HK-2 (cell line): ENCODE results near the gene TRIO.

Source experiments
- DNase-seq: peaks from one replicate; pipeline ENCODE4 v3.0.0-alpha.2; 2018; ENCODE audit not compliant: unreplicated experiment

Gene TRIO

DNA sequence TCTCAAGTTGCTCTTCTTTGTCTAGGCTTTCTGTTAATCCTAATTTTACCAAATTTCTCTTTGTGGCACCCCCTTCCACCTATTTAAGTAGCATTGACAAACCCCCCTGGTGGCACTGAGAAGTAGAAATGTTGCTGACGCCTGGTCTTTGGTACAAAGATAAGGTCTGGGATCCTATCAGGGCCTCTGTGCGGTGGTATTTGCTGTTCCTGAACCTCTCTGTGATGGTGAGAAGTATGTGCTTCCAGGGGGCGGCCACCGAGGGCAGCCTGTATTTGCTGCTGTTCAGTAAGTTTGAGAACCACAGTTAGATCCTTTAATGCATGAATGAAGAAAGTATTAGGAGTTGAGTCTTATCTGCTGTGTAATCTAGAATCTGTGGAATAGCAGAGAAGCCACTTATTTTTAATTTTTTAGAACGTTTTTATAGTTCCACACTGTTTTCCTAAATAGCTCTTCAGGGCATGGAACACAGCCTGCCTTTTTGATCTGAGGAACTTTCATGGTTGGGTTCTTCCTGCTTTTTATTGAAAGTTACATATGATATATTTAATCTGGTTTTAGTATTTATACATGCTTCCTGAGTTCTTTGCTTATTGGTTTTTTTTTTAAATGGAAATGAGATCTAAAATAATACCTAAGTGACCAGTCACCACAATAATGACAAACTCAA lies 124.2 kb downstream of the TRIO start:
- DNase-seq, result peak; percentile 51

DNA sequence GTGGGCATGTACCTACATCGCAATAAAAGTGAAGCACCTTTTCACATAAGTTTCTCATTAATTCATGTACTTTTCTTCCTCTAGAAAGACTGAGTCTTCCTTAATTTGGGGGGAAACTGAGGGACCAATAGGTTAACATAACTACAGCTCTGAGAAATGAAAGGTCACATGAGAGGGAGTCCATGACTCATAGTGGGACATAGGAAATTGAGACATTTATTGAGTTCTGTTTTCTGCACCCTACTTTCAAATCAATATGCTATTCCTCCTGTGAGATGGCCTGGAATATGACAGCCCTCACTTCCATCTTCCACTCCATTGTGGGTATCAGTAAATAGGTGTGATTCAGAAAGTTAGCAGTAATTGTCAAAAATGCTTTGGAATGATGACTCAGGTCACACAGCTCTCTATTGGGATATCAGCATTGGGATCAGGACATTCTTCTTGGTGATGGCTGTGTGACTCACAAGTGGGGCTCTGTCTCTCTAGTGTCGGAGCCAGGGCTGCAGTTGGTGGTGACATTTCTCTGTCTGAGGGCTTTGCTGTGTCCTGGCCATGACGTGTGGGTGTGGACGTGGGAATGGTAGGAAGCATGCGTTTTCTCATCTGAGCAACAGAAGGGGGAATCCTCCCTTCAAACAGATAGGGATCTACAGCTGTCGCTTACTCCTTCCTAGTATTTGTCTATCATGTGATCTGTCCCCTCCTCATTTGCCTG lies 125.0 kb downstream of the TRIO start:
- DNase-seq, result peak; percentile 85

DNA sequence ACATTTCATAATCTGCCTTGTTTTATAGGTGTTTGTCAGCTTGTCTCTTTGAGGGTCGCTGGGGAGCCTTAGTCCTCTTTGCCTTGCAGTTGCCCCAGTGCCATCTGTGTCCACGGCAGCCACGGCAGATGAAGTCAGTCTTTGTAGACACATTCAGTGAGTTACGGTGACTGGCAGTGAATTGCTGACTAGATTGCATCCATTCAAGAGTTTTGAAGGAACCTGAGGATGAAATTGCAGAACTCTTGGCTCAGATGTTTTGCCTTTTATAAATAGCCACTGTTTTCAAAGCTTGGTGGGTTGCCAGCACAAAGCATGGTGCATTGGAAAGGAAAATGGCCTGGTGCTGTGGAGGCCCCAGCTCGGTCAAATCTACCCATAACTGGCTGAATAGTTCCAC lies 125.6 kb downstream of the TRIO start:
- no peak for DNase-seq

DNA sequence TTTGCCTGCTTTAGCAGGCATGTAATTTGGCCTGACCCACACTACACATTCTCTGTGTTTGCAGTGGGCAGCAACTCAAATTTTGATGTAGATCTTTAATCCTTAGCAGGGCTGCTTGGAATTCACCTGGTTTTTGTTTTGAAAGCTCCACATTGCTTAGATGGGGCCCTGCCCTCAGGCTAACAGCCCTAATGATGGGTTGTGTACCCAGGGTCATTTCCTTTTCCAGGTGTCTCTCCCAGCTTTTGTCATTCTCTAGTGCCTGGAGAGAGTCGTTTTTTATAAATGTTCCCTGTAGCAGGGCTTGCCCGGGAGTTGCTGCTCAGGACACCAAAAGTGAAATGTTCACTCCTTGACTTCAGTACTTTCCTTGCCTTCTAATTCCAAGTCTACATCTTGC lies 126.3 kb downstream of the TRIO start:
- DNase-seq, result no peak

DNA sequence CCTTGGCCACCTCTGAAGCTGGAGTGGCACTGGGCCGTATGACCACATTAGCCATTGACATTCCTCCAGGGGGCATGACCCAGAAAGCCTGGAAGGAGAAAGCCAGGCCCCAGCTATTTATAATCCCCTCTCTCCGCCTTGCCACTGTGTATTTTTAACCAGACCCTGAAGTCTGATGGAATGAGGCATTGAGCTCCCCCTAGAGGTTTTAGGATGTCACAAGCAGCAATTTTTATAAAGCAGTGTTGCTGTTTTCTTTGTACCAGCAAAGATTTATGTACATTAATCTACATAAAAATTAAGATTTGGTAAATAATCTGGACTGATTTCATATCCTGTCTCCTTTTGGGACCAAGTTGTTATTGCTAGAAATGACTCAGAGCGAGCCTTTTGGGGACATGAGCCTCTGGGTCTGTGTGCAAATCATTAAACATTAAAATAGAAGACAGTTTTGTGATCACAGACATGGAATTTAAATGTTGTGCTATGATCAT lies 127.1 kb downstream of the TRIO start:
- DNase-seq, result peak; percentile 68

DNA sequence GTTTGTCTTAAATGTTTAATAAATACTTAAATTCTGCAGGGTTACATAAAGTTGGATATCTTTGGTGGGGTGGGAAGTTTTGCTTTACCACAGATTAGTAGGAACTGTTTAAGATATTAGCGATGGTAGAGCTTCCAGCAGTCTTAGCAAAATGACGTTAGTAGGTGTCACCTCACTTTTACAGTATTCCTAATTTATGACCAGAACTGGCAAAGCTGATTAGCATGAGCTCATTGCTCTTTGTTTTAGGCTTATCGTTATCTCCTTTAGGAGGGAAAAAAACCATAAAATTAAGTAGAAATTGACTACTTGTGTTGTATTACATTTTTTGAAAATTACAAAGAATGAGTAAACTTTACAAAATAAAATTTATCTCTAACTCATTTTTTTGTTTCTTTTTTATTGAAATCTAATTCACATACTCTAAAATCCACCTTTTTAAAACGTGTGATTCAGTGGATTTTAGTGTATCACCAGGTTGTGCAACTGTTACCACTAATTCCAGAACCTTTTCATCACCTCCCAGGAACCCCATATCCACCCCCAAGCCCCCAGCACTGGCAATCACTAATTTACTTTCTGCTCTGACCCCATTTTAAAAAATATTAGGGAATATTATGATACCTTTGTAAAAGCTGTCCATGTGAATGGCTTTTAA lies 129.5 kb downstream of the TRIO start:
- DNase-seq, result no peak

DNA sequence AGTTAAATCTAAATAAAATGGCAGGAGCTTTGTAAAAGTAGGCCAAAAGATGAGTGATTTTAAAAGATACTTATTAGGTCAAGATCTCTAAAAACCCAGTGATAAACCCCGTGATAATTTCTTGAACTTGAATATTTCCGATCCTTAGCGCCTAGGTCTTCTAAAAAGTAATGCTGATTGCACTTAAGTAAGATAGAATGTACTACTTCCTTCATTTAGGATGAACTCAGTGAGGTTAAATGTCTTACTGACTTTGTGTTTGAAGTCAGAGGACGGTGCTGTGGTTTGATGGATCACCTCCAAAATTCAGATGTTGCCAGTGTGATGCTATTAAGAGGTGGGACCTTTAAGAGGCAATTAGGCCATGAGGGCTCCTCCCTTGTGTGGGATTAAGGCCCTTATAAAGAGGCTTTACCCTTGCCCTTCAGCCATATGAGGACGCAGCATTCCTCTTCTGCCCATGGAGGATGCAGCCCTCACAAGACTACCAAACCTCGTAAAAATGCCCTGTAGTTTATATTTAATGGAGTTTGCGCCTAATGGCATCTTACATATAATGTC lies 130.1 kb downstream of the TRIO start:
- no peak for DNase-seq

DNA sequence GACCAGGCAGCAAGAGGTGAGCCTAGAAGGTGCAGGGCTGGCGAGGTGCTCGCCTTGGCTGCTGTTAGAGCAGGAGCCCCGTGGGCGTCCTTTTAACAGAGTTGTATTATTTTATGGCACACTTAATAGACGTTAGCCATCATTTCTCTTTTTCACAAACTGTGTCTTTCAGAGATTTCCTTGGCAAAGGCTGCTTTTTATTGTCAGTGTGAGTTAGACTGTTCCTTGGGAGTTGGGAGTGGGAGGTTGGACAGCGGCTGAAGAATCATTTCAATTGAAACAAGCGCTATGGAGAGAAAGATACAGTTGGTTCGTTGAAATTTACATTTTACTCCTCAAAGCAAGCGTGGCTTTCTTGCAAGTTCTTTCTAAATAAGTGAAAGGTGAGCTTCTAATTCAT lies 133.2 kb downstream of the TRIO start:
- DNase-seq, result no peak

DNA sequence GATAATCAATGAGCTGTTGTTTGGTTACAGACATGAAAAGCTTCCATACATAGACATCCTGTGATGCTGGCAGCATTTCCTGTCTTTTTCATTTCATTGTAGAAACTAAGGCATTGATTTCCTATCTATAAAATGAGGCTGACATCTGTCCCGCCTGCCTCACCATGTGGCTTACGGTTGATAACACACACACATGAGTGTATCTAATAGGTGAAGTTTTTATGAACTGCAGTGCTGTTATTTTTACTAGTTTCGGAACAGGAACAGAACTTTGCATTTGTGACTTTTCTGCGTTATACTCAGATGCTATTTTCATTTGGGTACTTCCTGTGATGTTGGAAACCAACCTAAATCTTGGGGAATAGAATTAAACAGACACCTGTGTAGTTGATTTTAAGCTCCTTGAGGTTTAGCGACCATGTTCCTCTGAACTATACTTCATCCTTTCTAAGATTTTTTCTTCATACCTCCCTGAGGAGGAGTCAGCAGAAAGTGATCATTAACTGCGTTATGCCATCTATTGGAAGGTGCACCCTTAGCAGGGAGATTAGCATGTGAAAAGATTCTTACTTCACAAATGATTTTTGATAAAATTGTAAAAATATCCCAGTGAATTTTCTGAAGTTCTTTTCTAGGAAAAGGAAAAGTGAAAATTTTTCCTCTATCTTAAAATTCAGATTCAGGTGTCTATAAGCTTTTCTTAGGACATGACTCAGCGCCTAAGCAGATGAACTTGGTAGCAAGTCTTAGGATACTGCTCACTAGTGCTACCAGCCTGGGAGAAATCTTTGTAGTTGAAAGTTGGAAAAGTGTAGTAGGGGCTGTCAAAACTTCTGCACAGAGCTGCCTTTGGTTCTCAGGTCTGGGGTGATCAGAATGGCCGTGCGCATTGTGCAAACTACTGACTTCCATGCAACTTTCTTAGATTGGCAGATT lies 134.5 kb downstream of the TRIO start:
- DNase-seq, result no peak

DNA sequence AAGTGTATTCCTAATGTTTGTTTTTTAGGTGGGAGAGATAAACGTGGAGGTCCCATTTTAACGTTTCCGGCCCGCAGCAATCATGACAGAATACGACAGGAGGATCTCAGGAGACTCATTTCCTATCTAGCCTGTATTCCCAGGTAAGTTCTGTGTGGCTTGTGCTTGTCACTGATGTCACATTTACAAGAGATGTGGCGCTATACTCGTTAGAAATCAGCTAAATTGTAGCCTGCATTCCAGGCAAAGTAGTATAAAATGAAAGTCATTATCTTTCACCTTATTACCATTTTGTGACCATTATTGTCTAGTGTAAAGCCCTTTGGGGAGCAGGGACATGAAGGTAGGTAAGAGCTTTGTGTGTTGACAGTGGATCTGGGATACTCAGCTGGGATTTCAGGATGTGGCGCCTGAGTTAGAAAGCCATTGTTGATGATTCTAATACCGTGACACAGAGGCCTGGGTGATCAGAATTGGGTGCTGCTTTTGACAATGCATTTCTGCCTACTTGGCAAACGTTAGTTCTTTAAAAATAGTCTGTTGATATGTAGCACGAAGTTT lies 137.2 kb downstream of the TRIO start:
- no peak for DNase-seq

DNA sequence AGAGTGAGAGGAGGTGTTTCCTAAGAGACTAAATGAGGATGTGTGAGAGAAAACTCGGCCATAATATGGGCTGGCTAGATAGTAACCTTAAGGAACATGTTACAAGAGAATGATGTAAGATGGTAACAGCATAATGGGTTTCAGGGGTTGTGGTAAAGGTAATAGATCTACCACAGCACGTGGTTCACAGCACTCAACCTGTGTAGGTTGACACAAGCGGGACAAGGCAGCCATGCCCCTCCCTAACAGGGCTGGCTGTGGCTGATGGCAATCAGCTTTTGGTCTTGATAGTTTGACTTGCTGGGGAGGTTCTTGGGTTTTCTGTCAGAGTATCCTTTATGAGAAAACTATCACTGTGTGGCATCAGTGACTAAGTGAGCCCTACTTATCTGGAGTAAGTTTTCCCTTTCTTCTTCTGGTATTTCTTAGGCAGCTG lies 138.6 kb downstream of the TRIO start:
- DNase-seq, result no peak

DNA sequence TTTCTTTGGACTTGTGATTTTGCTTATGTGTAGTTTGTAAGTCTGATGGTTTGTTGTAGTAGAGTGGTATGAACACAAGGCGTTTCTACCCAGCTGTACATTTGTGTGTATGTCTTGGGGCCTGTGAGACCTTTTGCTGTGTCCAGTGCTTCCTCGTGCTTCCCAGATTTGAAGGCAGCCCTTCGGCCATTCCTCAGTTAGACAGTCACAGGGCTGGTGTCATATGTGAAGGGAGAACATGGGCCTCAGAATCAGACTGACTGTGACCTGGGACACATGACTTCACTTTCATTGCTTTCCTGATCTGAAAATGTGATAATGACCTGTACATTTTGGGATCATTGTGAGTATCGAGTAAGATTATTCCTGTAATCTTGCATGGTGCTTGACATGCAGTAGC lies 140.0 kb downstream of the TRIO start:
- DNase-seq, result no peak

DNA sequence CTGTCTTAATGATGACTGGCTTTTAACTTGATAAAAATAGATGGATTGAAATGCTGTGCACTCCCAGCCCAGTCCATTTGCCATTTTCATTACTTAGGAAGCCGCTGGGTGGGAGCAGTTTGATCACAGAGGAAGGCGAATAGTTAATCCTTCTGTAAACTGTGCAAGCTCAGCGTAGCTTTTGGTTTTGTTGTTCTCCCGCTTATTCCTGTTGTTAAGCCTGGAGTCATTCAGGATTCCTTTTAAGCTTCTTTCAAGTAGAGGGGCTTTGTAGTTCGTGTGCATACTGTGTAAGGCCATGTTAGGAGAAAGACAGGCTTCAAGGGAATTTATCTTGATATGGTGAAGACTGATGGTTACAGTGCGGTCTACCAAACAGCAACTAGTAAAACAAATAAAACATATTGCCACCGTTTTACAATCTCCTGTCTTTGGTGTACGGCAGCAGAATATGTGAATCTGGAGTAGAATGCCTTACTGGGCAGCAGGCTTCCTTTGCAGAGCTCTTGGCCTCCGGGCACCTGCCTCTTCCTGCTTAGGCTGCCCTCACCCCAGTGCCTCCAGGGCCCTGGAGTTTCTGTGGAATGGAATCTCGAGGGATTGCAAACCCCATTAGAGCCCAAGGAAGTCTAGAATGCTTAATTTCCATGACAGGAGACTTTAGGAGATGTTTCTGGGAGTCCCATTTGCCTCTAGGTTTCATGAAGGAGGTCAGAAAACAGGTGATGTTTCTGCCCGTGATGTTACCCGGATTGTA lies 141.4 kb downstream of the TRIO start:
- DNase-seq, result no peak

DNA sequence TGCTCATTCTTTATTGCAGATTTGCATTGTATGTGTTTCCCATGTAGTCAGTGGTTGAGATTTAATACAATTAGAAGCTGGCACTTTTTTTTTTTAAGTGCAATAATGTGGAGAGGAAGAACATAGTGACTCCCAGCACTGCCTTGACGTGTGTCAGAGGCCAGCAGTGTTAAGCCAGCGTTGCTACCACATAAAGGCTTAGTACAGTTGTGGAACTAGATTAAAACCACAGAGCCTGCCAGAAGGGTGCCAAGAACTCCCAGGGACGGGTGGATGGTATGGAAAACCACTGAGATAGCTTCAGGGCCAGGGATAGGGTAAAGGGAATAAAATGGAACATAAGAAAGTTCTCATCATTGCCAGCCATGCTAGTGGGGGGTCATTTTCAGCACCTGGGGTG lies 142.9 kb downstream of the TRIO start:
- DNase-seq, result no peak

DNA sequence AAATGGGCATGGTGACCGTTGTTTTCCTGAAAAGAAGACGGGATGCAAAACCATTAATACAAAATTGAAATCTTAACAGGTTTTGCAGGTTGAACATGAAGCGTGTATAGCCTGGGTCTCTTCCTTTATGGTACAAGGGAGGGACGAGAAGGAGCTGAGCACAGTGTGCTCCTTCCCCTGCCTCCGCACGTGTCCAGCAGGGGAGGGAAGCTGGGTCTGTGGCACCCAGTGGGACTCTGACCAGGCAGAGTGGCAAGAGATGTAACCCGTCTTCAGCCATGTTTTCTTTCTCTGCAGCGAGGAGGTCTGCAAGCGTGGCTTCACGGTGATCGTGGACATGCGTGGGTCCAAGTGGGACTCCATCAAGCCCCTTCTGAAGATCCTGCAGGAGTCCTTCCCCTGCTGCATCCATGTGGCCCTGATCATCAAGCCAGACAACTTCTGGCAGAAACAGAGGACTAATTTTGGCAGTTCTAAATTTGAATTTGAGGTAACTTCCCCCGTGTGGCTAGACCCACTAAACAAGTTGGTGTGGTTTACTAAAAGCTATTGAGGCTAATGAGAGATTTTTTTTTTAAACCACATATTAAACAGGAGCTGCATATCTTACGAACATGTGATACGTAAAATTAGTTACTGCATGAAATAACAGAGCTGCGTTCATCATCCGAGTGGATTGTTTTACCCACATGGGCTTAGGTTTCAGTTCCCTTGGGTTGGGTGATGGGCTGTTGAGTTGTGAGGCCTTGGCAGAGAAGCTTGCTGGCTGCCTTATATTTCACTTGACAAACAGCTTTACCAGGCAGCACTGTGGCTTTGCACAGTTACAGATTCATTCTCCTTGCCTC lies 143.7 kb downstream of the TRIO start:
- no peak for DNase-seq

DNA sequence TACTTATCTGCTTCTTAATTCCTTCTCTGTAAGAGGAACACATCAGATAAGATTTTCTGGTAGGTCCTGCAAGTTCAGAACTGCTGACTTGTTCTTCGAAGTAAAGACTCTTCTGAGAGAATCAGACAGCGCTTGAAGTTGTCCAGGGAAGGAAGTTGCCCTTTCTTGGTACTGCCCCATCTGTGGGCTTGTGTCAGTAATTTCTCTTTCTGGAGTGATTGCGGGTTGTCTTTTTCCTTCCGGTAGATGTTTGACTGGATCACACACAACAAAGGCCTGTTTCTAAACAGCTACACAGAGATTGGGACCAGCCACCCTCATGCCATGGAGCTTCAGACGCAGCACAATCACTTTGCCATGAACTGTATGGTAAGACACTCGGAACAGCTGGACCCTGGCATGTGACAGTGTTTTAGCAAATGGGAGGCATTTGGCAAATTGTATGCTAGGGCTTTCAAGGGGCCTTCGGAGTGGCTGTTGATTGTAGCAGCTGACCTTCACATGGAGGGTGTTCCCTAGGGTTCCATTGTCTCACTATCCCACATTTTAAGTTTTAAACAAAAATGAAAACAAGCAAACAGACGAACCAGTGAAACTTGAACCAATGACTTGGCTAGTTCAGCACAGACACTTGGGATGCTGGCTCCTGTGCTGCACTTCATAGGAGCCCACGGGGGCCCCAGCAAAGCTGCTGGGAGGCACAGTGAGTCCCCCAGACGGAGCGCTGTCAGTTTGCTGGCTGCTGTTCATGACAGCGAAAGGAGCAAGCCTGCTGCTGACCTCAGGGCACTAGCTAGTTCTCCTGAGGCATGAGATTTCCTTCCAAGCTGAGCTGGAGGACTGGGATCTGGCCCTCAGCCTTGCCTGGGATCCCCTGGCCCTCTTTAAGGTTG lies 149.9 kb downstream of the TRIO start:
- no peak for DNase-seq

DNA sequence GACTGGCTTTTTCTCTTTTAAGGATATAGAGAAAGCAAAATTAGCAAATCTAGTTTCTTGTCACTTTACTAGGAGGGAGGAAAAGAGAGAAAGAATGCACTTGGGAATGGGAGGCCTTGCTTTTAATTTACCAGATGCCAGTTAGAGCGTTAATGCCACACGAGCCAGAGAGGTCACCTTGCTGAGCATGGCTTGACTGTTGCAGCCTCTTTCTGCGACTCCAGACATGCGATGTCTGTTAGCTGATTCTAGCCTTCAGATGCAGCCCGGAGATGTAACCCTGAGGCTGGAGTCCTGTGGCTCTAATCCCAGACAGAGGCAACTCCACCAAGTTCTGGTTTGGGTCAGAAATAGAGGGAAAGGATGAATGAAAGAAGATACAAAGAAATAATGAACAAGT lies 152.5 kb downstream of the TRIO start:
- DNase-seq, result no peak

DNA sequence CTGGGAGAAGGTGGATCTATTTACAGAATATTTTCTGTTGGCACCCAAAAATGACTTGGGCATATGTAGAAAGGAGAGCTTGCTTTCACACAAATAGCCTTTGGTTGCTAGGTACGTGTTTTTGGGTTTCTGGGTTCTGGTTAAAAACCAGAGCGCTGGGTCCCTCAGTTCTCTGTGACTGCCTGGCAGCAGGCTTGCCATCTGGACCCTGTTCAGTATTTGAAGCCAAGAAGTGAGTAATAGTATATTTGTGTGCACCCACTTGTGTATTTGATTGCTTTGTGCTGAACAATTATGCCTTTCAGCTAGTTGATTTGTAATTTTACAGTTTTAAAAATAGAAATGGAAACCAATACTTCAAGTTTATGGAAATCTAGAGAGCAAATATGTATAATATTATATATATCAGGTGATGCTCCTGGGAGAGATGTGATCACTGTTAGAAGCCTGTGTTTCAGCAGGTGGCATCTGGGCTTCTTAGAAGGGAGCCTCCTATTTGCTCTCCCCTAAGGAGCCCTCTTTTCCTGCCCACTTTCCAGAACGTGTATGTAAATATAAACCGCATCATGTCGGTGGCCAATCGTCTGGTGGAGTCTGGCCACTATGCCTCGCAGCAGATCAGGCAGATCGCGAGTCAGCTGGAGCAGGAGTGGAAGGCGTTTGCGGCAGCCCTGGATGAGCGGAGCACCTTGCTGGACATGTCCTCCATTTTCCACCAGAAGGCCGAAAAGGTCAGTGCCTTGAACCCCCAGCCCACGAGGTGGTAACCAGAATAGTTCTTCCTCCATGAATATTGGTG lies 153.6 kb downstream of the TRIO start:
- DNase-seq, result no peak
